HUES48 (cell line): ENCODE results near the gene GNAT1.

Experiments used
- H3K27ac ChIP-seq: one replicate; pipeline ENCODE4 v1.7.0; 2013; ENCODE audit warnings: low read depth, low read length, inconsistent platforms
- H3K27me3 ChIP-seq: 2 replicates; pipeline ENCODE4 v1.6.1; 2013; ENCODE audit warnings: mild to moderate bottlenecking, low read length; ENCODE audit not compliant: control insufficient read depth, insufficient read depth
- H3K36me3 ChIP-seq: 2 replicates; pipeline ENCODE4 v1.6.1; 2013; ENCODE audit warnings: low read length; ENCODE audit not compliant: control insufficient read depth, insufficient read depth
- H3K4me1 ChIP-seq: 2 replicates; pipeline ENCODE4 v1.6.1; 2013; ENCODE audit warnings: mild to moderate bottlenecking, low read length; ENCODE audit not compliant: control insufficient read depth, insufficient read depth
- H3K4me3 ChIP-seq: 2 replicates; pipeline ENCODE4 v1.5.1; 2013; ENCODE audit warnings: mild to moderate bottlenecking, low read depth, low read length
- H3K9ac ChIP-seq: 2 replicates; pipeline ENCODE4 v1.6.1; 2013; ENCODE audit warnings: mild to moderate bottlenecking, low read depth, low read length, moderate library complexity
- H3K9me3 ChIP-seq: 2 replicates; pipeline ENCODE4 v1.6.1; 2013; ENCODE audit warnings: low read length; ENCODE audit not compliant: control insufficient read depth, insufficient read depth

GNAT1 gene

DNA sequence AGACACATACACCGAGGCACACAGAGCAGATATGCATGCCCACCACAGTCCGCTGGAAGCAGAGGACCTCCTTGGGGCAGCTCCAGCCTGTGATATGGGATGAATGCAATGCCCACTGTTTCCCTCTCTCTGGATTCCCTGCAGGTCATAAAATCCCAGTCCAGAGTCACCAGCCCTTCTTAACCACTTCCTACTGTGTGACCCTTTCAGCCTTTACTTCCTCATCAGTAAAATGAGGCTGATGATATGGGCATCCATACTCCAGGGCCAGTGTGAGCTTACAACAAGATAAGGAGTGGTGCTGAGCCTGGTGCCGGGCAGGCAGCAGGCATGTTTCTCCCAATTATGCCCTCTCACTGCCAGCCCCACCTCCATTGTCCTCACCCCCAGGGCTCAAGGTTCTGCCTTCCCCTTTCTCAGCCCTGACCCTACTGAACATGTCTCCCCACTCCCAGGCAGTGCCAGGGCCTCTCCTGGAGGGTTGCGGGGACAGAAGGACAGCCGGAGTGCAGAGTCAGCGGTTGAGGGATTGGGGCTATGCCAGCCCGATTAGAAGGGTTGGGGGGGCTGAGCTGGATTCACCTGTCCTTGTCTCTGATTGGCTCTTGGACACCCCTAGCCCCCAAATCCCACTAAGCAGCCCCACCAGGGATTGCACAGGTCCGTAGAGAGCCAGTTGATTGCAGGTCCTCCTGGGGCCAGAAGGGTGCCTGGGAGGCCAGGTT lies at the start of gene GNAT1:
Gene GNAT1 (plus strand): TSS at position 675 of the 725 bp plus-strand sequence. CDS start 116 bp downstream, outside the sequence.
- peaks cover 9% of the 10 kb centered on the region; the same call in 1 of the 2 replicates for H3K27me3 ChIP-seq
- no peak within 1 kb of the TSS for H3K4me3 ChIP-seq
- H3K9ac ChIP-seq: no peak within 1 kb of the TSS
- H3K4me1 ChIP-seq: peaks cover 6% of the 10 kb centered on the region; the same call in 1 of the 2 replicates
- peaks cover 16% of the 10 kb centered on the region for H3K36me3 ChIP-seq
- no peaks in the 10 kb centered on the region for H3K9me3 ChIP-seq
- H3K27ac ChIP-seq: no peak within 1 kb of the TSS

DNA sequence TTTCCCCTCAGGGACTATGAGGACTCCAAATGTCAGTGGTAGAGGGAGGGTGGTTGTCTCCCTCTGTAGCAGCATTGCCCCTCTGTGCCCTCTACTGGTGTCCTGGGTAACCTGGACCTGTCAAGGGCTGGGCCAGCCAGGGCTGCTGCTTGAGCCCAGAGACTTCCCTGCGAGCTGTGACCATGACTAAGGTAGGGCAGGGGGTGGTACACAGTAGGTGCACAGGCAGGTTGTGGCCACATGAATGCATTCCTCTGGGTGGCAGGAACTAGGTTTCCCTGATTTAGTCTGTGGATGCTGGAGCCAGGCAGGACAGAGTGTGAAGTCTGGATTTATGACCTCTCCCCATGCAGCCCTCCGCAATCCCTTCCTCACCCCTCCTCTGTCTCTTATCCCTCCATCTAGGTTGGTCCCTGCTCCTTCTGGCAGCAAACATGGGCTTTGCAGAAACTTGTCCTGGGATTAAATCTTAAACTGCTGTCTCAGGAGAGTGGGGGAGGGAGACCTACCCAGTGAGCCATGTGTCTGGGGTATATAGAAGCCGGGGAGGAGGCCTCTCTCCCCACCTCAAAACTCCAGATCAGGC lies 45.0 kb upstream of the GNAT1 start:
- Histone ChIP-seq H3K4me3 (no peak overlapping the region), H3K4me1 (peaks cover 4% of the 10 kb centered on the region), H3K36me3 (no peaks in the 10 kb centered on the region), H3K9me3 (no peaks in the 10 kb centered on the region), H3K27ac (no peak overlapping the region), H3K9ac (no peak overlapping the region), H3K27me3 (no peaks in the 10 kb centered on the region)

- Histone ChIP-seq H3K9me3 (no peaks in the 10 kb centered on the region), H3K27ac (no peak overlapping the region), H3K36me3 (no peaks in the 10 kb centered on the region), H3K9ac (no peak overlapping the region), H3K4me3 (no peak overlapping the region), H3K4me1 (peaks cover 10% of the 10 kb centered on the region), H3K27me3 (no peaks in the 10 kb centered on the region)
These were observed 44.4 kb upstream of the GNAT1 start for GRCh38 chr3:50147016-50147415.

DNA sequence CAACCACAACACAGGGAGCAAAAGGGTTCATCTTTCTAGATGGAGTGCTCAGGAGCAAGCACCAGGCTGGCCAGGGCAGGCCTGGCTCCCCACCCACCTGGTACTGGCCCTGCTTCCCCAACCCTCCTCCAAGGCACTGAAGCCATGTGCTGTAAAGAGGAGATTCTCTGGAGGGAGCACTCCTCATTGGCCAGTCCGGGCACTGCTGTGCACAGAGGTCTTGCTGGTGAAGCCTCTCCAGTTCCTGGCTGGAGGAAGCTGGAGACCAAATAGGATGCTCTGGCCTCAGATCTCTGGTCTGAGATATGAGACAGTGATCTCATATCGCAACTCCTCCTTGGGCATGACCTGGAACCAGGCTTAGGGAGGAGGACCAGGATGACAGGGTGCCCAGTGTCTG lies 44.0 kb upstream of the GNAT1 start:
- H3K27me3 ChIP-seq: no peaks in the 10 kb centered on the region
- H3K27ac ChIP-seq: no peak overlapping the region
- no peak overlapping the region for H3K9ac ChIP-seq
- no peak overlapping the region for H3K4me3 ChIP-seq
- no peaks in the 10 kb centered on the region for H3K36me3 ChIP-seq
- H3K4me1 ChIP-seq: peaks cover 10% of the 10 kb centered on the region
- no peaks in the 10 kb centered on the region for H3K9me3 ChIP-seq

DNA sequence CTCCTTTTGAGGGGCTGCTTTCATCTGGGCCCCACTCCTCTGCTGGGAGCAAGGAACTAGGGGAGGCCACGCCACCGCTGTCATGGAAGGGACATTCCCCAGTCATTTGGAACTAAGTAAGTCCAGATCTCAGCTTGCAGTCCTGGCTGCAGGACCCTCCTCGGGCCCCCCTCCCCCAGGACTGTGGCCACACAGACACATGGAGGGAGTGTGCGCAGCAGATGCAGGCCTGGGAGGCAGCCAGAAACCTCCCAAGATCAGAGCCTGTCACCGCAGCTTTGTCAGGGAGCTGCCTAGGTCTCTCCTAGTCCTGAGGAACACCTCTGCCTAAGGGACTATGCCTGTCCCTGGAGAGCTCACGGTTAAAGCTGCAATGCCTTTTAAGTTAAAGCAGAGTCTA lies 43.5 kb upstream of the GNAT1 start:
- peaks cover 10% of the 10 kb centered on the region for H3K4me1 ChIP-seq
- H3K4me3 ChIP-seq: no peak overlapping the region
- H3K36me3 ChIP-seq: no peaks in the 10 kb centered on the region
- H3K9me3 ChIP-seq: no peaks in the 10 kb centered on the region
- H3K27ac ChIP-seq: no peak overlapping the region
- H3K27me3 ChIP-seq: peaks cover under 1% of the 10 kb centered on the region; the same call in 1 of the 2 replicates
- no peak overlapping the region for H3K9ac ChIP-seq

- peaks cover 10% of the 10 kb centered on the region for H3K4me1 ChIP-seq
- peaks cover 15% of the 10 kb centered on the region for H3K27me3 ChIP-seq
- H3K27ac ChIP-seq: no peak overlapping the region
- H3K9me3 ChIP-seq: no peaks in the 10 kb centered on the region
- H3K36me3 ChIP-seq: no peaks in the 10 kb centered on the region
- no peak overlapping the region for H3K9ac ChIP-seq
- H3K4me3 ChIP-seq: no peak overlapping the region
These were observed 41.0 kb upstream of the GNAT1 start for GRCh38 chr3:50150404-50150750.

DNA sequence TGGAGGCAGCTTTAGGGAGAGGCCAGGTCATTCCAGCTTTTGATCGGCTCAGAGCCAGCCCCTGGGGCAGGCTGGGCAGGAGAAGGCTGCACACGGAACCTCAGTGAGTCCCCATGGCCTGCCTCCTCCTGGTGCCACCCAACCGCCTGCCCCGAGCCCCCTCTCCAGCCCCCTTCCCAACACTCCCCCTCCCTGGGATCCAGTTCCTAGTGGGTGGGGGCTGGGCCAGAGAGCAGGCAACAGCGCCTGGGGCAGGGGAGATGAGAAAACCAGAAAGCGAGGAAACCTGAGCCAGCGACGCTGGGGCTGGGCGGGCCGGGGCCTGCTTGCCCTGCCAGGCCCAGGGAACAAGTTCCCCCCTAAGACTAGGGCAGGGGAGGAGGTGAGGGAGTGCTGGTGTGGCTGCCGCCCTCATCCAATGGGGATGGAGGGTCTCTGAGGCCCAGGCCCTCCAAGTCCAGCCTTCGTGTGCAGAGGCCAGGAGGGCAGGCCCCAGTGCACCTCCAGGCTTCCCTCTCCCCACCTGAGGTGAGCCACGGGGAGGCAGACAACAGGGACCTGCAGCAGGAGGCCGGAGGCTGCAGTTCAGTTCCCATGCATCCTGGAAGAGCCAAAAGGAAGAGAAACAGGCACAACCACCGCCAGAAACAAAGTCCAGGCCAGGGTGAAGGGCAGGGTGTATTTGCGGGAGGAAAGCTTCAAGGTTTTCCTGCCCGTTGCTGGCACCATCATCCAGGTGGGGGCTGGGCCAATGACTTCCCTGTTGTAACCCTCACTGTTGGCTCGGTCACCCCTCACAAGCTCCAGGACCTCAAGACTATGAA lies 40.3 kb upstream of the GNAT1 start:
- Histone ChIP-seq H3K4me3 (no peak overlapping the region), H3K27ac (no peak overlapping the region)

DNA sequence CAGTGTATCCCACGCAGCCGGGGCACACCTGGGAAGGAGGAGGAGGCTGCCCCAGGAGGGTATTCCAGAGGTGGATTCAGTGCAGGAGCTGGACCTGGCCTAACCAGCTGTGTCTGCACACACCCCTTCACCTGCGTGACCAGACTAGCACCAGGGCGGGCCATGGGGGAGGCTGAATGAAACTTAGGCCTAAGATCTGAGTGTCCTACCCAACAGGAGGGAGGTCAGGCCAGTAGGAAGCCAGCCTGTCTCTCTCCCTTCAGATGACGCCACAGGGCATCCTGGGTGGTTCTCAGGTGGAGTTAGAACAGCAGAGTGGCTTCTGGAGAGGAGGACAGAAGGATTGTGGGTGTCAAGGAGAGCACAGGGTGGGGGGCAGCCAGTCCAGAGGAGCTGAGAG lies 39.7 kb upstream of the GNAT1 start:
- Histone ChIP-seq H3K9ac (no peak overlapping the region), H3K9me3 (no peaks in the 10 kb centered on the region), H3K4me3 (no peak overlapping the region), H3K27me3 (peaks cover 27% of the 10 kb centered on the region), H3K4me1 (peaks cover 16% of the 10 kb centered on the region), H3K36me3 (no peaks in the 10 kb centered on the region), H3K27ac (no peak overlapping the region)

More for the DNA sequence above, 40.3 kb upstream of the GNAT1 start:
- Histone ChIP-seq H3K9ac (no peak overlapping the region), H3K27me3 (peaks cover 22% of the 10 kb centered on the region), H3K4me1 (peaks cover 10% of the 10 kb centered on the region), H3K36me3 (no peaks in the 10 kb centered on the region), H3K9me3 (no peaks in the 10 kb centered on the region)

- Histone ChIP-seq H3K9ac (no peak overlapping the region), H3K4me1 (peaks cover 36% of the 10 kb centered on the region), H3K27me3 (peaks cover 27% of the 10 kb centered on the region), H3K4me3 (peak overlapping the region; percentile 61), H3K9me3 (no peaks in the 10 kb centered on the region), H3K36me3 (no peaks in the 10 kb centered on the region; the same call in 1 of the 2 replicates), H3K27ac (no peak overlapping the region)
These were observed 37.5 kb upstream of the GNAT1 start for GRCh38 chr3:50153782-50154475.

- H3K4me1 ChIP-seq: peaks cover 39% of the 10 kb centered on the region
- no peak overlapping the region for H3K9ac ChIP-seq
- H3K27me3 ChIP-seq: peaks cover 27% of the 10 kb centered on the region
- H3K36me3 ChIP-seq: peaks cover 5% of the 10 kb centered on the region
- H3K4me3 ChIP-seq: peak overlapping the region; percentile 61
- H3K9me3 ChIP-seq: no peaks in the 10 kb centered on the region
- H3K27ac ChIP-seq: no peak overlapping the region
These were observed 37.0 kb upstream of the GNAT1 start for GRCh38 chr3:50154476-50154839.
